Left ventricle myocardium inferior (tissue), 1 donor: ENCODE measurements around the gene RAB6C. TPM values are rescaled to one million over a fixed set of nuclear protein-coding genes. Genes with fewer than 3 reads are reported as not detected.
A peak's percentile ranks its signal among the peaks of the same experiment; 100 is the strongest.
"Not testable (repeated sequence)": the region's sequence is repeated elsewhere in the genome, so short reads cannot be mapped to it uniquely, and the experiment has no call there.

ENCODE experiments used
- DNase-seq: peaks from one replicate; pipeline ENCODE4 v3.0.0-alpha.2; 2020
- H3K27ac ChIP-seq: fragments of 200-600 bp; replicated peaks from 2 replicates; pipeline ENCODE4 v1.8.0; 2021
- H3K27me3 ChIP-seq: fragments of 200-600 bp; 2 replicates; pipeline ENCODE4 v1.8.0; 2021; ENCODE audit warnings: low read depth
- H3K36me3 ChIP-seq: fragments of 200-600 bp; 2 replicates; pipeline ENCODE4 v1.8.0; 2021
- H3K4me1 ChIP-seq: fragments of 200-600 bp; 2 replicates; pipeline ENCODE4 v1.8.0; 2021
- H3K4me3 ChIP-seq: fragments of 200-600 bp; 2 replicates; pipeline ENCODE4 v1.8.0; 2021; ENCODE audit warnings: mild to moderate bottlenecking, moderate library complexity
- H3K9me3 ChIP-seq: fragments of 200-600 bp; replicated peaks from 2 replicates; pipeline ENCODE4 v1.8.0; 2021
- intact Hi-C: fragments of 100-400 bp; cut with micrococcal nuclease; formaldehyde crosslinking; loops from one replicate; pipeline ENCODE4 v1.11.0; 2022
- total RNA-seq: library from RNA; stranded (reverse); fragmentation: NEBNext Ultra II Directional; extraction: Animal tissue kit (Norgen Biotek cat#: 25700); gene quantifications from one replicate; pipeline ENCODE4 v1.2.1, GENCODE V29; 2021
- TF ChIP-seq, protein P1 (sequence below): fragments of 200-600 bp; IDR thresholded peaks from 2 replicates; pipeline ENCODE4 v1.8.0; 2021; ENCODE audit warnings: antibody characterized with exemption, mild to moderate bottlenecking, borderline replicate concordance
- donor health status: DM: no; HTN: yes; CAD: no; lungs with severe emphysema.

The RAB6C gene
- total RNA-seq, 1 donor from 2014 or later = 0.16 TPM

- no peak overlapping the region for H3K27ac ChIP-seq
- H3K27me3 ChIP-seq = peaks cover 83% of the 10 kb centered on the region
- no peaks in the 10 kb centered on the region for H3K9me3 ChIP-seq
- intact Hi-C loops = no loop called here
- no peak overlapping the region for H3K4me3 ChIP-seq
- no peaks in the 10 kb centered on the region for H3K36me3 ChIP-seq
- DNase-seq = no peak
- H3K4me1 ChIP-seq = peaks cover 8% of the 10 kb centered on the region
- TF ChIP-seq, protein P1, sequence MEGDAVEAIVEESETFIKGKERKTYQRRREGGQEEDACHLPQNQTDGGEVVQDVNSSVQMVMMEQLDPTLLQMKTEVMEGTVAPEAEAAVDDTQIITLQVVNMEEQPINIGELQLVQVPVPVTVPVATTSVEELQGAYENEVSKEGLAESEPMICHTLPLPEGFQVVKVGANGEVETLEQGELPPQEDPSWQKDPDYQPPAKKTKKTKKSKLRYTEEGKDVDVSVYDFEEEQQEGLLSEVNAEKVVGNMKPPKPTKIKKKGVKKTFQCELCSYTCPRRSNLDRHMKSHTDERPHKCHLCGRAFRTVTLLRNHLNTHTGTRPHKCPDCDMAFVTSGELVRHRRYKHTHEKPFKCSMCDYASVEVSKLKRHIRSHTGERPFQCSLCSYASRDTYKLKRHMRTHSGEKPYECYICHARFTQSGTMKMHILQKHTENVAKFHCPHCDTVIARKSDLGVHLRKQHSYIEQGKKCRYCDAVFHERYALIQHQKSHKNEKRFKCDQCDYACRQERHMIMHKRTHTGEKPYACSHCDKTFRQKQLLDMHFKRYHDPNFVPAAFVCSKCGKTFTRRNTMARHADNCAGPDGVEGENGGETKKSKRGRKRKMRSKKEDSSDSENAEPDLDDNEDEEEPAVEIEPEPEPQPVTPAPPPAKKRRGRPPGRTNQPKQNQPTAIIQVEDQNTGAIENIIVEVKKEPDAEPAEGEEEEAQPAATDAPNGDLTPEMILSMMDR = no peak
Observed at GRCh38 chr2:129977986-129978385, 1.5 kb upstream of the RAB6C start.

DNA sequence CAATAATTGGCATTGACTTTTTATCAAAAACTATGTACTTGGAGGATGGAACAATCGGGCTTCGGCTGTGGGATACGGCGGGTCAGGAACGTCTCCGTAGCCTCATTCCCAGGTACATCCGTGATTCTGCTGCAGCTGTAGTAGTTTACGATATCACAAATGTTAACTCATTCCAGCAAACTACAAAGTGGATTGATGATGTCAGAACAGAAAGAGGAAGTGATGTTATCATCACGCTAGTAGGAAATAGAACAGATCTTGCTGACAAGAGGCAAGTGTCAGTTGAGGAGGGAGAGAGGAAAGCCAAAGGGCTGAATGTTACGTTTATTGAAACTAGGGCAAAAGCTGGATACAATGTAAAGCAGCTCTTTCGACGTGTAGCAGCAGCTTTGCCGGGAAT is 780 bp downstream of the RAB6C start:
- H3K4me1 ChIP-seq, intact Hi-C loops, H3K36me3 ChIP-seq, H3K9me3 ChIP-seq, DNase-seq, H3K27ac ChIP-seq: not testable (repeated sequence)
- H3K27me3 ChIP-seq = peaks cover 86% of the 10 kb centered on the region
- peak overlapping the region; percentile 70 for H3K4me3 ChIP-seq

DNA sequence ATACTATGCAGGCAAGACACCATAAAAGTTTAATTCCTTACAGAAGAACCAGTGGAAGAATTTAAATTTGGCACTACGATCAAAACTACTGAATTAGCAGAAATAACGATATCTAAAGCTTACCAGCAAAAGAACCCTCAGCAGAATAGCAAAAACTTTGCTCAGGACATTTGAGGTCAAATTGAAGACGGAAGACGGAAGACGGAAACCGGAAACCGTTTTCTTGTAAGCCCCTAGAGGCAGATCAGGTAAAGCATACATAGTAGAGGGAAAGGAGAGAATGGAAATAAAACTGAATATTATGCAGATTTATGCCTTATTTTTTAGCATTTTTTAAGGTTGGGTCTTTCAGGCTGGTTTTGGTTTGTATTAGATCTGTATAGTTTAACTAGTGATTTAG is 2.2 kb downstream of the RAB6C start:
- H3K4me1 ChIP-seq, DNase-seq, H3K36me3 ChIP-seq, H3K27ac ChIP-seq, H3K9me3 ChIP-seq, H3K4me3 ChIP-seq, intact Hi-C loops: not testable (repeated sequence)
- peaks cover 79% of the 10 kb centered on the region for H3K27me3 ChIP-seq

DNA sequence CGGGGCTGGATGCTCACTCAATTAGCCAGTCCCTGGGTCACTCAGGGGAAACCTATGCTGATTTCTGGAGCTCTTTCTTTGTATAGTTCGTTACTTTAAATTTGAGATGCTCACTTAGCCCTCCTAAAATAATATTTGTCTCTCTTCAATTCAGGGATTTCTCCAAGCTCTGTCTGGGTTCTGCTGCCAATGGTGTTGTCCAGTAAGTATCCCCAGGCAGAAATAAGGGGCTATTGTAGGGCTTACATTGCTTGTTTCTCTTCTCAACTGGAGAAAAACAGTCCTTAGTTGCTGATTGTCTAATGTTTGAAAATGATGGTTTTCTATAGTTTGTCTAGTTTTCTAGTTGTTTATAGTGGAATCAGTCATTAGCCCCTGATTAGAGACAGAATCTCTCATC is 5.0 kb downstream of the RAB6C start:
- H3K36me3 ChIP-seq = no peaks in the 10 kb centered on the region
- DNase-seq = no peak
- peaks cover 5% of the 10 kb centered on the region for H3K4me1 ChIP-seq
- no peak overlapping the region for H3K4me3 ChIP-seq
- H3K27ac ChIP-seq = no peak overlapping the region
- TF ChIP-seq, protein P1 = no peak
- intact Hi-C loops = no loop called here
- H3K27me3 ChIP-seq = peaks cover 71% of the 10 kb centered on the region
- H3K9me3 ChIP-seq = no peaks in the 10 kb centered on the region

DNA sequence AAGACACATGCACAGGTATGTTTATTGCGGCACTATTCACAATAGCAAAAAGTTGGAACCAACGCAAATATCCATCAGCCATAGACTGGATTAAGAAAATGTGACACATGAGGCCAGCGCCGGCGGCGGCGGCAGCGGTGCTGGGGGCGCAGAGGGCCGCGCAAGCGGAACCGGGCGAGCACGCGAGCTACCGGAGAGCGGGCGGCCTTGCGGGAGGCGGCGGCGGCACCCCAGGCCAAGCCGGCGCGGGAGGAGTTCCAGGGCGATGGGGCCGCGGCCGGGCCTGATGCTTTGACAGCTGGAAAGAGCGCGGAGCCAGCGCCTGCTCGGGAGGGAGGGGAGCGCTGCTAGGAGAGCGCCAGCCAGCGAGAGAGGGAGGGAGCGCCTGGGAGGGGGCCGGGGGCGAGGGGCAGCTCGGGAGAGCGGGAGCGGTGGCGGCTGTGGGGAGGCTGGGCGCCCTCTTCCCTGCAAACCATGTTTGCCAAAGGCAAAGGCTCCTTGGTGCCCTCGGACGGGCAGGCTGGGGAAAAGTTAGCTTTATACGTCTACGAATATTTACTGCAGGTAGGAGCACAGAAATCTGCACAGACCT is 13.0 kb downstream of the RAB6C start:
- intact Hi-C loops = not testable (repeated sequence)

DNA sequence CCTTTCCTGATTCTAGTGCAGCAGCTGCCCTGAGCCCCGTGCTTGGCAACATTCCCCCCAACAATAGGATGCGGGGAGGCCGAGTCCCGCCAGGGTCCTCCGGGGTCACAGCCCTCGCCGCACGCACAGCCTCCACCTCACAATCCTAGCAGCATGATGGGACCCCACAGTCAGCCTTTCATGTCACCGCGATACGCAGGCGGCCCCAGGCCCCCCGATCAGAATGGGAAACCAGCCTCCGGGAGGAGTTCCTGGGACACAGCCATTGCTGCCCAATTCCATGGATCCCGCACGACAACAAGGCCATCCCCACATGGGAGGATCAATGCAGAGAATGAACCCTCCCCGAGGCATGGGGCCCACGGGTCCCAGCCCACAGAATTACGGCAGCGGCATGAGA is 13.7 kb downstream of the RAB6C start:
- H3K27ac ChIP-seq, H3K4me3 ChIP-seq, H3K4me1 ChIP-seq, intact Hi-C loops, H3K9me3 ChIP-seq, H3K36me3 ChIP-seq, DNase-seq: not testable (repeated sequence)
- peaks cover 65% of the 10 kb centered on the region for H3K27me3 ChIP-seq

More for the DNA sequence above, 13.0 kb downstream of the RAB6C start:
- H3K36me3 ChIP-seq, H3K9me3 ChIP-seq, DNase-seq, H3K27ac ChIP-seq, H3K4me1 ChIP-seq: not testable (repeated sequence)
- Histone ChIP-seq H3K27me3 (peaks cover 63% of the 10 kb centered on the region), H3K4me3 (peak overlapping the region; percentile 19)

DNA sequence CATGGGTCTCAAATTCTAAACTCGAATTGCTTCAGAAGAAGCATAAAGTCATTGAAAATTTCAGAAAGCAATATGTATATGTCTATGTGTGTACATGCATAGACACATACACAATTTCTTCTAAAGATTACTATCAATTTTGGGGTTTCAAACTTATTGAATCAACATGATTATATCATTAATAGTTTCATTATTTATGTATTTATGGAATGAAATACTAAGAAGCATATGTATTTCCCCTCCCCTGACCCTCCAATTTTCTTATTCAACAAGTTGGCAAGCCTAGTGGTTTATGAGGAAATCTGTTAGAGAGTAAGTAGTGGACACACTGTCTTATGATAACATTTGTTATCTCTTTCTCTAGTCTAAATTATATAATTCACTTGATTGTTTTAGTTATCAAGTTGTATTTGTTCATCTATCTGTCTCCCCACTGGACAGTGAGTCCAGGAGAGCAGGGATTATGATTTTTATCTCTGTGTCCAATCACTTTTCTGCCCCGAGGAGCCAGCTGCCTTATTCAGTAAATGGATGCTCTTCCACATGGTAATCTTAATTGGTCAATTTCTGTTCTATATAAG is 17.3 kb downstream of the RAB6C start:
- intact Hi-C loops, H3K4me3 ChIP-seq, H3K36me3 ChIP-seq, H3K4me1 ChIP-seq, DNase-seq, H3K27ac ChIP-seq, H3K9me3 ChIP-seq: not testable (repeated sequence)
- peaks cover 39% of the 10 kb centered on the region for H3K27me3 ChIP-seq

DNA sequence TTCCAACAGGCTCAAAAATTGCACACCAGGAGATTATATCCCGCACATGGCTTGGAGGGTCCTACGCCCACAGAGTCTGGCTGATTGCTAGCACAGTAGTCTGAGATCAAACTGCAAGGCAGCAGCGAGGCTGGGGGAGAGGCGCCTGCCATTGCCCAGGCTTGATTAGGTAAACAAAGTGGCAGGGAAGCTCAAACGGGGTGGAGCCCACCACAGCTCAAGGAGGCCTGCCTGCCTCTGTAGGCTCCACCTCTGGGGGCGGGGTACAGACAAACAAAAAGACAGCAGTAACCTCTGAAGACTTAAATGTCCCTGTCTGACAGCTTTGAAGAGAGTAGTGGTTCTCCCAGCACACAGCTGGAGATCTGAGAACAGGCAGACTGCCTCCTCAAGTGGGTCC is 19.3 kb downstream of the RAB6C start:
- intact Hi-C loops = not testable (repeated sequence)

GRCh38 chr2:130005862-130006261 is 26.4 kb downstream of the RAB6C start:
- intact Hi-C loops, H3K36me3 ChIP-seq, H3K27ac ChIP-seq, H3K4me1 ChIP-seq, H3K4me3 ChIP-seq, H3K9me3 ChIP-seq: not testable (repeated sequence)
- peak; percentile 15 for DNase-seq
- H3K27me3 ChIP-seq = peaks cover 49% of the 10 kb centered on the region

More for the DNA sequence above, 19.3 kb downstream of the RAB6C start:
- not testable (repeated sequence) for H3K9me3 ChIP-seq, H3K4me1 ChIP-seq, H3K4me3 ChIP-seq, H3K36me3 ChIP-seq, DNase-seq, H3K27ac ChIP-seq
- H3K27me3 ChIP-seq = peaks cover 32% of the 10 kb centered on the region

- H3K27ac ChIP-seq, H3K36me3 ChIP-seq, H3K4me3 ChIP-seq, intact Hi-C loops, DNase-seq, H3K4me1 ChIP-seq: not testable (repeated sequence)
- H3K27me3 ChIP-seq = peaks cover 26% of the 10 kb centered on the region
- peaks cover 13% of the 10 kb centered on the region for H3K9me3 ChIP-seq
Observed at GRCh38 chr2:130016701-130017100, 37.2 kb downstream of the RAB6C start.
